GM18867 (cell line): ENCODE results near the gene NET1.
A peak's percentile ranks its signal among the peaks of the same experiment; 100 is the strongest.

Source experiments
- ATAC-seq: cut with Tn5 transposase; IDR thresholded peaks from one replicate; pipeline ENCODE4 v1.9.1; 2021; ENCODE audit warnings: mild to moderate bottlenecking, moderate library complexity; ENCODE audit not compliant: unreplicated experiment

Gene NET1

GRCh38 chr10:5441106-5441505 lies 28.7 kb downstream of the NET1 start:
- no peak for ATAC-seq

DNA sequence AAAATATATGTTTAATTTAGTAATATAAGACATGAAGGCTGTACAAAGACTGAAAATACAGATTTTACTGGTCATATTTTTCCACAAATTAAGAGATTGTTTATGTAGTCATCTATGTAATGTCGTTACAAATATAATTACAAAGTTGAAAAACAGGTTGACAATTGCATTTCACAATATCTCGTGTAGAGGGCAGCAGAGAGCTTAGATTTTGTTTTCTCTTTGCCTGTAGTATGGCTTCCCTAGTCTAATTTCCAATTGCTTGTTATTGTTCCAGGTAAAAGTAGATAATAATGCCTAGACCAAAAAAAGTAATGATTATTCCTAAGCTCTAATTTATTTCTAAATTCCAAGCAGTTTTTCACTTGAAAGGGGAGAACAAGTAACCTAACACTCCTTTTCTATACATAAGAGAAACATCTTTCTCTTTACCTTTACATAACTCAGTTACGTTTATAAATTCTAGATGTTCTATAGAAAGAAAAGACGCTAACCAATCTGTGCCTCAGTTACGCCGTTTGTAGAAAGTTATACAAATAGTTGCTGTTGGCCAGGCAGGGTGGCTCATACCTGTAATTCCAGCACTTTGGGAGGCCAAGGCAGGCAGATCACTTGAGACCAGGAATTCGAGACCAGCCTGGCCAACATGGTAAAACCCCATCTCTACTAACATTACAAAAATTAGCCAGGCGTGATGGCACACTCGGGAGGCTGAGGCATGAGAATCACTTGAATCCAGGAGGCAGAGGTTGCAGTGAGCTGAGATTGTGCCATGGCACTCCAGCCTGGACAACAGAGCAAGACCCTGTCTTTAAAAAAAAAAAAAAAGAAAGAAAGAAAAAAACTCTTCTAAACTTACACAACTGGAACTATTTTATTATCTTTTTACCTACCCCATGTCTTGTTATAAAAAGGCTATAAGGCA lies 30.0 kb downstream of the NET1 start:
- no peak for ATAC-seq

DNA sequence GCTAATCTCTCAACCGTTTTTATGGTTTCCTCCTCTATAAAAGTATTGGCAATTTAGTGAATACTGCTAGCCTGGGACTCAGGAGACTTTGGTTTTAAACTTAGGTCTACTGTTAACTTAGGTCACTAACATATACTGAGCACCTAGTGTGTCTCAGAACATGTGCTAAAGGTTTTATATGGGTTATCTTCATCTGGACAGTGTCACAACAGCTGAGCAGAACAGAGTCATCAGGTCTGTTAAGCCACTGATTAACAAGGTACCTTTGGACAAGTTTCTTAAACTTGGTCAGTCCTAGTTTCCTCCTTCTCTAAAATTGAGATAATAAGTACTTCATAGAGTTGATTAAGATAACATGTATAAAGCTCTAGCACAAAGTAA lies 30.6 kb downstream of the NET1 start:
- peak; percentile 28 for ATAC-seq

- peak; percentile 82 for ATAC-seq
Measured at GRCh38 chr10:5443429-5443828, 31.1 kb downstream of the NET1 start.

DNA sequence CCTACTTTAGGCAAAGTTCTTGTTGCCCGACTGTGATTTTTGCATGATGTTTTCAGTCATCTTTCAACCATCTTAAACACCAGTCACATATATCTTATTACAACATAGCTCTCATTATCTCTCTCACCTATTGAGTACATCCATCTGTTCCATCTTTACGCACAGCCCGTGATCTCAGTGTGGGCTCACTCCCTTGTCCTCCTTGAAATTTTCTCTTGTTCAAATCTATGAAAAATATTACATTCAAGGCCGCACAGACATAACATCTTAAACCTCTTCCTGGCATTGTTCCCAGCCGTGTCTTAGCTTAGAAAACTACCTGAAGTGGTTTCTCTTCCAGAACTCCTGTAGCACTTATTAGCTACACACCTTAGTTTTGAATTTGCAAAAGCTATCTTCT lies 32.6 kb downstream of the NET1 start:
- ATAC-seq = no peak

DNA sequence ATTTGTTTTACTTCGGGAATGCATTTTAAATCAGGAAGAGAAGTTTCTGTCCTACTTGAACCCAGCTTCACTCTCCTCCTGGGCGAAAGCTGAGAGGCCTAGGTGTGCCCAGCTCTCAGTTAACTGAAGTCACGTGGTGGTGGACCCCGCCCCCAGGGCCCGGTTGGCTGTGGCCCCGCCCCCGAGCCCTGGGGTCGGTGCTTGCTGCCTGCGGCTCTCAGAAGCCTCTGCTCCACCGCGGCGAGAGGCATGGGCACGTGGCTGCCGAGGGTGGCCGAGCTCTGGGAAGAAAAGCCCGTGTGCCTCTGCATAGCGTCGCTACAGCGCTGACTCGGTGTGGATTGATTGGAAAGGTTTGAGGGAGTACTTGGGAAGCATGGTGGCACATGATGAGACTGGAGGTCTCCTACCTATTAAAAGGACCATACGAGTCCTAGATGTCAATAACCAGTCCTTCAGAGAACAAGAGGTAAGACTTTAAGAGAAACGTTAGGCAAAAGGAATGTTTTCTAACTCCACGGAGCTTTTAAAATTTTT lies 34.1 kb downstream of the NET1 start:
- ATAC-seq = no peak

- no peak for ATAC-seq
Measured at GRCh38 chr10:5447056-5447455, 34.7 kb downstream of the NET1 start.

DNA sequence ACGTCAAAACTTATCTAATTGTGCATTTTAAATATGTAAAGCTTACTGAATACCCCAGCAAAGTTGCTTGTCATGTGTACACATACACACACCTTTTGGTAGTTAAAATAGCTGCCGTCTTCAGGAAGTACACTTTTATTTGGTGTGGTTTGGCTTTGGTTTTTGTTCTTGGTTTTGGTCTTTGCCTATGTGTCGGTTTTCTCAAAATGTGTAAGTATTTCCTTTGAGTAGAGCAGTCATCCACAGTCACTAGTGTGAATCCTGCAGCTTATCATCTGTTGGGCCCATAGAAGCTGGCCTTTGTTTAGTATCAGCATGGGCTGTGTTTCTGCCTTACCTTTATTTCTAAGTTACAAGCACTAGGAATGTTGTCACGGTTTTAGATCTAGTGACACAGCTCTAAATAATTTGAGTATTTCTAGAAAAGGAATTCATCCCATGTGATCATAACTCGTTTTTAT lies 35.3 kb downstream of the NET1 start:
- peak; percentile 63 for ATAC-seq

- ATAC-seq = no peak
Measured at GRCh38 chr10:5448333-5449001, 36.1 kb downstream of the NET1 start.

GRCh38 chr10:5449227-5449626 lies 36.9 kb downstream of the NET1 start:
- ATAC-seq = no peak

GRCh38 chr10:5449823-5450222 lies 37.5 kb downstream of the NET1 start:
- ATAC-seq = no peak

DNA sequence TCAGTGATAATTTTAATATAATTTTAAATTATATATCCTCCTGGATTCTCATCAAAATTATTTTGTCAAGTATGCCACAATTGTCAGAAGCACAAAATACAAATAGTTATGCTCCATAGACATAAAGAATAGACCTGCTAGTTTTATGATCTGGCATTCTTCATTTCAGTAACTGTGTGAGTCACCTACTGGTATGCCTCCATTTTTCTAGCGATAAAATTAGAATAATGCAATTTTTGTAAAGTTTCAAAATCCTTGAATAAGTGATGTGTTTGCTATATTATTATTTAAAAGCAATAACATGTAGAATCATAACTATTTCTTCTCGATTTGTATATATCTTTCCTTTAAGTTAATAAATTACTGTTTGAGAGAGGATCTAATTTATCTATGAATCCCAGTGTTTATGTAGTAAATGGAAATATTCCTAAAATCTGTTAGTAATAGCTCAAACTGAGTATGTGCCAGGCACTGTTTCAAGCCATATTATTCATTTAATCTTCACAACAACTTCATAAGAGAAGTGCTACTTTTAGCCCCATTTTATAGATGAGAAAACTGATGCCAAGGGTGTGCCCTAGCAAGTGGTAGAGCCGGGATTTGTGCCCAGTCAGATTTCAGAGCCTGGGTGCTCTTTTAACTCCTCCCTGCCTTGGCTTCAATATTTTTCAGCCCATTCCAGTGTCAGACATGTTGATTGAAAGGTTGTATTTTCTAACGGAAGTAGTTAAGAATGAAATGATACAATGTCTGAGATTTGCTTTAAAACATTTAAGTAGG lies 38.4 kb downstream of the NET1 start:
- ATAC-seq = no peak

GRCh38 chr10:5453749-5454489 lies 41.6 kb downstream of the NET1 start:
- no peak for ATAC-seq

- no peak for ATAC-seq
Measured at GRCh38 chr10:5456563-5456962, 44.2 kb downstream of the NET1 start.

GRCh38 chr10:5457741-5458140 lies 45.4 kb downstream of the NET1 start:
- ATAC-seq = no peak

GRCh38 chr10:5458425-5458824 lies 46.1 kb downstream of the NET1 start:
- no peak for ATAC-seq

GRCh38 chr10:5458949-5459747 lies 46.8 kb downstream of the NET1 start:
- ATAC-seq = no peak

GRCh38 chr10:5460468-5461202 lies 48.3 kb downstream of the NET1 start:
- ATAC-seq = no peak

DNA sequence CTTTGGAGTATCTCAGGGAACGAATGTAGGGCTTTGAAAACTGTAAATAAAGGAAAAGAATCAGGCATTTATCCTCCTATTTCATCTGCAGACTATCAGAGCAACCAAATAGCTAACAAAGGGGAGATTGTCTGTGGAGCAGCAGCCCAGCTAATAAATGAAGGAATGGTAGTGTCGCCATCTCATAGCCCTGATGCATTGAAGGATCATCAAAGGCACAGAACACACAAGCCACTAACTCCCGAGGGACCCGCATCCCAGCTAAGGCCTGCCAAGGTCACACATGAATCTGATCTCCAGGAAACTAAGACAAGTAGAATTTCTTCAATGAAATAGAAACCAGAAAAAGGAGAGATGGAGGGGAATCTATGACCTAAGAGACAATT lies 48.8 kb downstream of the NET1 start:
- no peak for ATAC-seq
